Measurements from ENCODE around the gene CES3. TPM values are rescaled to one million over a fixed set of nuclear protein-coding genes. Genes with fewer than 3 reads are reported as not detected.

CES3 gene
- total and polyA plus RNA-seq, 9 of the 15 experiments (the other 6 are each of a cell fraction or from before 2014, with no cell fraction given) = 0.06 to 2.2 (median 0.68) TPM

DNA sequence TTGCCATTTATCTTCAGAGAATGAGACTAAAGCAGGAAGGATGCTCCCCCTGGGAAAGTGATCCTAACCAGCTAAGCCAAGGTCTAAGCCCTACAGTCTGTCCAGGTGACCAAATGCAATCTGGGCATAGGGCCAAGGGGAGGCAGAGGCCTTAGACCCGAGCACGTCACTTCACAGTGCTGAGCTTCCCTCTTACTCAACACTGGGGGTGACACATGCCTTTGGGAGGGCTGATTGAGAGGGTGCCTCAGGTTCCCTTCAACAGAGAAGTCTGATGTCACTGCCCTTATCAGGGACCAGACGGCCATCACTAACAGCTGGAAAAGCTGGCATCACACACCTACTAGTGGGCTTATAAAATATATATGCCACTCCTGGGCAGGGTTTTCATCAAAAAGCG is 30.9 kb upstream of the CES3 start (continued):
- TF ChIP-seq, protein P1, sequence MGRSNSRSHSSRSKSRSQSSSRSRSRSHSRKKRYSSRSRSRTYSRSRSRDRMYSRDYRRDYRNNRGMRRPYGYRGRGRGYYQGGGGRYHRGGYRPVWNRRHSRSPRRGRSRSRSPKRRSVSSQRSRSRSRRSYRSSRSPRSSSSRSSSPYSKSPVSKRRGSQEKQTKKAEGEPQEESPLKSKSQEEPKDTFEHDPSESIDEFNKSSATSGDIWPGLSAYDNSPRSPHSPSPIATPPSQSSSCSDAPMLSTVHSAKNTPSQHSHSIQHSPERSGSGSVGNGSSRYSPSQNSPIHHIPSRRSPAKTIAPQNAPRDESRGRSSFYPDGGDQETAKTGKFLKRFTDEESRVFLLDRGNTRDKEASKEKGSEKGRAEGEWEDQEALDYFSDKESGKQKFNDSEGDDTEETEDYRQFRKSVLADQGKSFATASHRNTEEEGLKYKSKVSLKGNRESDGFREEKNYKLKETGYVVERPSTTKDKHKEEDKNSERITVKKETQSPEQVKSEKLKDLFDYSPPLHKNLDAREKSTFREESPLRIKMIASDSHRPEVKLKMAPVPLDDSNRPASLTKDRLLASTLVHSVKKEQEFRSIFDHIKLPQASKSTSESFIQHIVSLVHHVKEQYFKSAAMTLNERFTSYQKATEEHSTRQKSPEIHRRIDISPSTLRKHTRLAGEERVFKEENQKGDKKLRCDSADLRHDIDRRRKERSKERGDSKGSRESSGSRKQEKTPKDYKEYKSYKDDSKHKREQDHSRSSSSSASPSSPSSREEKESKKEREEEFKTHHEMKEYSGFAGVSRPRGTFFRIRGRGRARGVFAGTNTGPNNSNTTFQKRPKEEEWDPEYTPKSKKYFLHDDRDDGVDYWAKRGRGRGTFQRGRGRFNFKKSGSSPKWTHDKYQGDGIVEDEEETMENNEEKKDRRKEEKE (IDR thresholded peaks at IDR 0.05; ENCODE audit: borderline replicate concordance in 1 of 2, control insufficient read depth in 1 of 2, low read depth in 2 of 2, low read length in 1 of 2) = no peak
- TF ChIP-seq MTF1 (CRISPR knock-in tag; IDR thresholded peaks at IDR 0.05; ENCODE audit: borderline replicate concordance) (no peak), MCM5 (IDR thresholded peaks at IDR 0.05; ENCODE audit: low read depth) (no peak), MCM2 (IDR thresholded peaks at IDR 0.05; ENCODE audit: low read depth) (no peak), ZNF764 (CRISPR knock-in tag; IDR thresholded peaks at IDR 0.05; ENCODE audit: low read depth) (no peak), ZNF12 (CRISPR knock-in tag; IDR thresholded peaks at IDR 0.05) (no peak), ZNF584 (CRISPR knock-in tag; IDR thresholded peaks at IDR 0.05; ENCODE audit: low read depth) (no peak), ZFP30 (CRISPR knock-in tag; IDR thresholded peaks at IDR 0.05; ENCODE audit: borderline replicate concordance) (no peak), GATAD2B (IDR thresholded peaks at IDR 0.05; ENCODE audit: borderline replicate concordance) (no peak), KDM1A (IDR thresholded peaks at IDR 0.05) (peak; percentile 42 to 61; a peak in 2 of 4 replicates), ZNF324 (CRISPR knock-in tag; IDR thresholded peaks at IDR 0.05) (no peak), THRAP3 (IDR thresholded peaks at IDR 0.05; ENCODE audit: borderline replicate concordance) (no peak), BRD9 (IDR thresholded peaks at IDR 0.05; ENCODE audit: low read depth, partially characterized antibody) (no peak), MTA1 (IDR thresholded peaks at IDR 0.05; ENCODE audit: borderline replicate concordance) (no peak), HOXB6 (CRISPR knock-in tag; IDR thresholded peaks at IDR 0.05; ENCODE audit: borderline replicate concordance) (no peak), BCL6 (CRISPR knock-in tag; IDR thresholded peaks at IDR 0.05) (no peak), ZNF143 (CRISPR knock-in tag; IDR thresholded peaks at IDR 0.05) (no peak), MYBL2 (IDR thresholded peaks at IDR 0.05; ENCODE audit: low read depth) (no peak), MYBL2 (CRISPR knock-in tag; IDR thresholded peaks at IDR 0.05; ENCODE audit: borderline replicate concordance) (no peak)
- TF ChIP-seq, protein P2, sequence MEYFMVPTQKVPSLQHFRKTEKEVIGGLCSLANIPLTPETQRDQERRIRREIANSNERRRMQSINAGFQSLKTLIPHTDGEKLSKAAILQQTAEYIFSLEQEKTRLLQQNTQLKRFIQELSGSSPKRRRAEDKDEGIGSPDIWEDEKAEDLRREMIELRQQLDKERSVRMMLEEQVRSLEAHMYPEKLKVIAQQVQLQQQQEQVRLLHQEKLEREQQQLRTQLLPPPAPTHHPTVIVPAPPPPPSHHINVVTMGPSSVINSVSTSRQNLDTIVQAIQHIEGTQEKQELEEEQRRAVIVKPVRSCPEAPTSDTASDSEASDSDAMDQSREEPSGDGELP (CRISPR knock-in tag; IDR thresholded peaks at IDR 0.05; ENCODE audit: borderline replicate concordance) = peak; percentile 65
- TF ChIP-seq, protein P3, sequence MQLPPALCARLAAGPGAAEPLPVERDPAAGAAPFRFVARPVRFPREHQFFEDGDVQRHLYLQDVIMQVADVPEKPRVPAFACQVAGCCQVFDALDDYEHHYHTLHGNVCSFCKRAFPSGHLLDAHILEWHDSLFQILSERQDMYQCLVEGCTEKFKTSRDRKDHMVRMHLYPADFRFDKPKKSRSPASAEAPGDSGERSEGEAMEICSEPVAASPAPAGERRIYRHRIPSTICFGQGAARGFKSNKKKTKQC (CRISPR knock-in tag; IDR thresholded peaks at IDR 0.05) = no peak
- TF ChIP-seq, protein P4, sequence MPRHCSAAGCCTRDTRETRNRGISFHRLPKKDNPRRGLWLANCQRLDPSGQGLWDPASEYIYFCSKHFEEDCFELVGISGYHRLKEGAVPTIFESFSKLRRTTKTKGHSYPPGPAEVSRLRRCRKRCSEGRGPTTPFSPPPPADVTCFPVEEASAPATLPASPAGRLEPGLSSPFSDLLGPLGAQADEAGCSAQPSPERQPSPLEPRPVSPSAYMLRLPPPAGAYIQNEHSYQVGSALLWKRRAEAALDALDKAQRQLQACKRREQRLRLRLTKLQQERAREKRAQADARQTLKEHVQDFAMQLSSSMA (CRISPR knock-in tag; IDR thresholded peaks at IDR 0.05) = no peak

Data from K562 (cell line).